ENCODE measurements around the gene SYT3. TPM values are rescaled to one million over a fixed set of nuclear protein-coding genes. Genes with fewer than 3 reads are reported as not detected.

SYT3 gene
- total RNA-seq, 1 experiment from 2014 or later = 14.6 TPM

- TF ChIP-seq PREB (CRISPR knock-in tag; IDR thresholded peaks at IDR 0.05; ENCODE audit: borderline replicate concordance) (no peak), ZNF232 (CRISPR knock-in tag; IDR thresholded peaks at IDR 0.05) (no peak), FOXJ3 (CRISPR knock-in tag; IDR thresholded peaks at IDR 0.05; ENCODE audit: borderline replicate concordance) (no peak), NR3C1 (CRISPR knock-in tag; conservative IDR thresholded peaks at IDR 0.05; ENCODE audit: low read depth) (no peak), ZNF425 (CRISPR knock-in tag; conservative IDR thresholded peaks at IDR 0.05) (no peak), RELA (CRISPR knock-in tag; IDR thresholded peaks at IDR 0.05; ENCODE audit: borderline replicate concordance) (no peak), SMAD3 (CRISPR knock-in tag; IDR thresholded peaks at IDR 0.05; ENCODE audit: borderline replicate concordance) (no peak), FOXP4 (CRISPR knock-in tag; IDR thresholded peaks at IDR 0.05) (no peak), ZNF317 (CRISPR knock-in tag; IDR thresholded peaks at IDR 0.05; ENCODE audit: borderline replicate concordance, low read depth) (no peak), ZSCAN18 (CRISPR knock-in tag; IDR thresholded peaks at IDR 0.05) (no peak), AFF4 (CRISPR knock-in tag; IDR thresholded peaks at IDR 0.05; ENCODE audit: borderline replicate concordance) (no peak), CTCF (IDR thresholded peaks at IDR 0.05) (no peak), HMGXB4 (CRISPR knock-in tag; IDR thresholded peaks at IDR 0.05) (no peak)
Measured at GRCh38 chr19:50602089-50602422, 37.6 kb downstream of the SYT3 start (continued).
